22Rv1 (cell line): Measurements from ENCODE around the gene NT5DC3.

Experiments
- CTCF ChIP-seq: fragments of 450-650 bp; IDR thresholded peaks from 2 replicates; pipeline ENCODE4 v1.5.1; 2017; ENCODE audit warnings: mild to moderate bottlenecking
- ZFX ChIP-seq: fragments of 450-650 bp; IDR thresholded peaks from 2 replicates; pipeline ENCODE4 v1.6.1; 2017; ENCODE audit warnings: antibody characterized with exemption, borderline replicate concordance

- TF ChIP-seq CTCF (no peak), ZFX (no peak)
These were observed 565 bp downstream of the NT5DC3 start for GRCh38 chr12:103840462-103840875.
